Fibroblast of lung (primary cell): ENCODE data around the gene IGSF9B. TPM values are rescaled to one million over a fixed set of nuclear protein-coding genes. Genes with fewer than 3 reads are reported as not detected.

Experiments used
- DNase-seq, 2 donors: peaks; one replicate each; pipeline versions ENCODE4 v3.0.0 to v3.0.0-alpha.2; 2010; ENCODE audit warnings: low read depth in 2 of 2
- H2AFZ ChIP-seq: 2 replicates; pipeline ENCODE4 v1.5.1; 2012; ENCODE audit warnings: low read length, control low read depth, inconsistent platforms
- H3K27ac ChIP-seq: 2 replicates; pipeline ENCODE4 v1.5.1; 2011; ENCODE audit warnings: low read length, control low read depth; ENCODE audit not compliant: insufficient read depth
- H3K27me3 ChIP-seq: 2 replicates; pipeline ENCODE4 v1.5.1; 2011; ENCODE audit warnings: mild to moderate bottlenecking, low read length; ENCODE audit not compliant: control insufficient read depth, insufficient read depth
- H3K36me3 ChIP-seq: 2 replicates; pipeline ENCODE4 v1.5.1; 2011; ENCODE audit warnings: low read length; ENCODE audit not compliant: control insufficient read depth, insufficient read depth
- H3K4me1 ChIP-seq: 2 replicates; pipeline ENCODE4 v1.5.1; 2011; ENCODE audit warnings: low read length; ENCODE audit not compliant: control insufficient read depth, insufficient read depth; ENCODE audit errors: extremely low read depth
- H3K4me2 ChIP-seq: 2 replicates; pipeline ENCODE4 v1.5.1; 2011; ENCODE audit warnings: low read length, control low read depth; ENCODE audit not compliant: insufficient read depth; ENCODE audit errors: extremely low read depth
- H3K4me3 ChIP-seq, 4 experiments: fragments of 200-600 bp in 1 of 4; sonication (generic) in 1 of 4; replicated peaks in 1 of 4; 2 replicates each; pipeline ENCODE4 v1.5.1; 2011 to 2016; ENCODE audit warnings: low read length in 4 of 4, low read depth in 3 of 4, mild to moderate bottlenecking in 3 of 4, control low read depth in 2 of 4, inconsistent platforms in 1 of 4, mixed read lengths in 1 of 4; ENCODE audit not compliant: insufficient read depth in 1 of 4; ENCODE audit errors: control extremely low read depth in 1 of 4
- H3K79me2 ChIP-seq: 2 replicates; pipeline ENCODE4 v1.5.1; 2012; ENCODE audit warnings: mild to moderate bottlenecking, low read length, inconsistent platforms; ENCODE audit not compliant: control insufficient read depth, insufficient read depth
- H3K9ac ChIP-seq: 2 replicates; pipeline ENCODE4 v1.5.1; 2011; ENCODE audit warnings: mild to moderate bottlenecking, low read length, control low read depth; ENCODE audit not compliant: insufficient read depth
- H3K9me3 ChIP-seq: 2 replicates; pipeline ENCODE4 v1.5.1; 2012; ENCODE audit warnings: low read depth, low read length; ENCODE audit not compliant: control insufficient read depth, insufficient read depth
- H4K20me1 ChIP-seq: 2 replicates; pipeline ENCODE4 v1.5.1; 2011; ENCODE audit warnings: low read length; ENCODE audit not compliant: control insufficient read depth, insufficient read depth; ENCODE audit errors: extremely low read depth
- CTCF ChIP-seq, 2 donors: IDR thresholded peaks in 1 of 2; conservative IDR thresholded peaks in 1 of 2; 1 replicate in 1 of 2; 2 replicates in 1 of 2; pipeline ENCODE4 v1.5.1; 2011 to 2012; ENCODE audit warnings: low read length in 2 of 2, control low read depth in 1 of 2, inconsistent platforms in 1 of 2, low read depth in 1 of 2, mild to moderate bottlenecking in 1 of 2
- EZH2 ChIP-seq: IDR thresholded peaks from 2 replicates; pipeline ENCODE4 v1.5.1; 2012; ENCODE audit warnings: low read length, control low read depth, mild to moderate bottlenecking; ENCODE audit errors: missing control alignments
- polyA plus RNA-seq, 2 donors: library from polyadenylated mRNA; depleted of rRNA in 1 of 2; stranded (reverse) in 1 of 2; unstranded in 1 of 2; fragments of >200 nt; gene quantifications; 2 replicates each; pipeline ENCODE4 v1.2.1, GENCODE V29; 2011 to 2012; ENCODE audit warnings: missing spikeins in 1 of 2
- total RNA-seq: library from RNA; depleted of rRNA; stranded (reverse); fragments of >200 nt; gene quantifications from 2 replicates; pipeline ENCODE4 v1.2.1, GENCODE V29; 2014

Gene IGSF9B
- total and polyA plus RNA-seq, 2 donors (not counting 1 experiment from before 2014, with no cell fraction given), result under 0.01 TPM; not detected in 1

GRCh38 chr11:133926466-133927246 lies 30.1 kb downstream of the IGSF9B start:
- no peaks in the 10 kb centered on the region for H3K79me2 ChIP-seq
- TF ChIP-seq CTCF (conservative IDR thresholded peaks at IDR 0.05 in 1 of 2, IDR thresholded peaks at IDR 0.05 in 1 of 2; ENCODE audit: low read depth in 1 of 2, low read length in 2 of 2), result no peak
- no peak for TF ChIP-seq EZH2
- H2AFZ ChIP-seq, result no peak overlapping the region
- no peak overlapping the region for H3K9ac ChIP-seq
- no peak overlapping the region for H3K4me3 ChIP-seq
- no peak overlapping the region for H3K27ac ChIP-seq
- no peak overlapping the region for H3K4me2 ChIP-seq
- H3K9me3 ChIP-seq, result no peaks in the 10 kb centered on the region
- DNase-seq, result no peak
- H3K36me3 ChIP-seq, result no peaks in the 10 kb centered on the region
- no peaks in the 10 kb centered on the region for H4K20me1 ChIP-seq
- no peaks in the 10 kb centered on the region for H3K4me1 ChIP-seq
- no peaks in the 10 kb centered on the region for H3K27me3 ChIP-seq

- no peak overlapping the region for H2AFZ ChIP-seq
- no peak overlapping the region for H3K9ac ChIP-seq
- H3K36me3 ChIP-seq, result no peaks in the 10 kb centered on the region
- H3K79me2 ChIP-seq, result no peaks in the 10 kb centered on the region
- no peaks in the 10 kb centered on the region for H3K9me3 ChIP-seq
- TF ChIP-seq EZH2, result no peak
- TF ChIP-seq CTCF (conservative IDR thresholded peaks at IDR 0.05 in 1 of 2, IDR thresholded peaks at IDR 0.05 in 1 of 2; ENCODE audit: low read depth in 1 of 2, low read length in 2 of 2), result no peak
- H3K4me1 ChIP-seq, result no peaks in the 10 kb centered on the region
- no peaks in the 10 kb centered on the region for H4K20me1 ChIP-seq
- H3K4me3 ChIP-seq, result no peak overlapping the region
- no peak overlapping the region for H3K27ac ChIP-seq
- DNase-seq, result no peak
- no peaks in the 10 kb centered on the region for H3K27me3 ChIP-seq
- no peak overlapping the region for H3K4me2 ChIP-seq
These were observed 31.0 kb downstream of the IGSF9B start for GRCh38 chr11:133925756-133926155.

GRCh38 chr11:133924661-133925060 lies 32.1 kb downstream of the IGSF9B start:
- Histone ChIP-seq H3K27ac (no peak overlapping the region), H3K4me1 (no peaks in the 10 kb centered on the region), H3K79me2 (no peaks in the 10 kb centered on the region), H3K4me3 (no peak overlapping the region), H3K4me2 (no peak overlapping the region), H3K27me3 (no peaks in the 10 kb centered on the region), H2AFZ (no peak overlapping the region), H3K36me3 (no peaks in the 10 kb centered on the region), H3K9ac (no peak overlapping the region), H3K9me3 (no peaks in the 10 kb centered on the region), H4K20me1 (no peaks in the 10 kb centered on the region)
- TF ChIP-seq CTCF (conservative IDR thresholded peaks at IDR 0.05 in 1 of 2, IDR thresholded peaks at IDR 0.05 in 1 of 2; ENCODE audit: low read depth in 1 of 2, low read length in 2 of 2) (no peak), EZH2 (no peak)
- DNase-seq, result no peak
